ENCODE results near the gene NIPAL3.
"Not testable (repeated sequence)": the region's sequence is repeated elsewhere in the genome, so short reads cannot be mapped to it uniquely, and the experiment has no call there.

NIPAL3 gene

GRCh38 chr1:24455272-24455671 is 39.7 kb downstream of the NIPAL3 start:
- DNase-seq (ENCODE audit: low read depth in 2 of 2, low spot score in 1 of 2), result no peak

GRCh38 chr1:24457866-24458265 is 42.3 kb downstream of the NIPAL3 start:
- DNase-seq (ENCODE audit: low read depth in 2 of 2, low spot score in 1 of 2), result no peak

GRCh38 chr1:24459551-24460266 is 44.1 kb downstream of the NIPAL3 start:
- DNase-seq (ENCODE audit: low read depth in 2 of 2, low spot score in 1 of 2), result no peak

- DNase-seq (ENCODE audit: low read depth in 2 of 2, low spot score in 1 of 2), result not testable (repeated sequence)
Observed at GRCh38 chr1:24462128-24462527, 46.5 kb downstream of the NIPAL3 start.

GRCh38 chr1:24463776-24464735 is 48.5 kb downstream of the NIPAL3 start:
- no peak for DNase-seq (ENCODE audit: low read depth in 2 of 2, low spot score in 1 of 2)

GRCh38 chr1:24465099-24465498 is 49.5 kb downstream of the NIPAL3 start:
- DNase-seq (ENCODE audit: low read depth in 2 of 2, low spot score in 1 of 2), result no peak

GRCh38 chr1:24465638-24466037 is 50.0 kb downstream of the NIPAL3 start:
- no peak for DNase-seq (ENCODE audit: low read depth in 2 of 2, low spot score in 1 of 2)

- DNase-seq (ENCODE audit: low read depth in 2 of 2, low spot score in 1 of 2), result no peak
Observed at GRCh38 chr1:24468685-24469316, 53.2 kb downstream of the NIPAL3 start.

GRCh38 chr1:24470592-24470991 is 55.0 kb downstream of the NIPAL3 start:
- no peak for DNase-seq (ENCODE audit: low read depth in 2 of 2, low spot score in 1 of 2)

GRCh38 chr1:24472527-24473251 is 57.1 kb downstream of the NIPAL3 start:
- DNase-seq (ENCODE audit: low read depth in 2 of 2, low spot score in 1 of 2), result no peak

- DNase-seq (ENCODE audit: low read depth in 2 of 2, low spot score in 1 of 2), result no peak
Observed at GRCh38 chr1:24474193-24474592, 58.6 kb downstream of the NIPAL3 start.

- no peak for DNase-seq (ENCODE audit: low read depth in 2 of 2, low spot score in 1 of 2)
Observed at GRCh38 chr1:24475700-24476099, 60.1 kb downstream of the NIPAL3 start.

GRCh38 chr1:24476571-24476970 is 61.0 kb downstream of the NIPAL3 start:
- DNase-seq (ENCODE audit: low read depth in 2 of 2, low spot score in 1 of 2), result no peak

GRCh38 chr1:24477309-24477708 is 61.7 kb downstream of the NIPAL3 start:
- DNase-seq (ENCODE audit: low read depth in 2 of 2, low spot score in 1 of 2), result no peak

GRCh38 chr1:24481101-24481500 is 65.5 kb downstream of the NIPAL3 start:
- DNase-seq (ENCODE audit: low read depth in 2 of 2, low spot score in 1 of 2), result peak in 1 of 2 donors; percentile 32

- no peak for DNase-seq (ENCODE audit: low read depth in 2 of 2, low spot score in 1 of 2)
Observed at GRCh38 chr1:24481843-24482610, 66.4 kb downstream of the NIPAL3 start.

- no peak for DNase-seq (ENCODE audit: low read depth in 2 of 2, low spot score in 1 of 2)
Observed at GRCh38 chr1:24483441-24483840, 67.8 kb downstream of the NIPAL3 start.

GRCh38 chr1:24484199-24484598 is 68.6 kb downstream of the NIPAL3 start:
- DNase-seq (ENCODE audit: low read depth in 2 of 2, low spot score in 1 of 2), result no peak

GRCh38 chr1:24486331-24487065 is 70.9 kb downstream of the NIPAL3 start:
- no peak for DNase-seq (ENCODE audit: low read depth in 2 of 2, low spot score in 1 of 2)

GRCh38 chr1:24487455-24487854 is 71.9 kb downstream of the NIPAL3 start:
- DNase-seq (ENCODE audit: low read depth in 2 of 2, low spot score in 1 of 2), result no peak

Data from stimulated activated CD8-positive, alpha-beta memory T cell treated with anti-CD3 and anti-CD28 coated beads, Interleukin-4, amount 100 ng/mL, for 4 hours (primary cell).